Measurements from ENCODE around the gene GABRE.

The GABRE gene

GRCh38 chrX:151988706-151989299, 14.3 kb upstream of the GABRE start:
- no peak for DNase-seq (ENCODE audit: low read depth)
- TF ChIP-seq CTCF (conservative IDR thresholded peaks at IDR 0.05; ENCODE audit: low read length), result no peak
- H3K4me3 ChIP-seq (ENCODE audit: low read length), result no peak overlapping the region

- H3K4me3 ChIP-seq (ENCODE audit: low read length), result no peak overlapping the region
- no peak for TF ChIP-seq CTCF (conservative IDR thresholded peaks at IDR 0.05; ENCODE audit: low read length)
- no peak for DNase-seq (ENCODE audit: low read depth)
These were observed 12.6 kb upstream of the GABRE start for GRCh38 chrX:151987108-151987507.

GRCh38 chrX:151985955-151986354, 11.5 kb upstream of the GABRE start:
- no peak overlapping the region for H3K4me3 ChIP-seq (ENCODE audit: low read length)
- no peak for TF ChIP-seq CTCF (conservative IDR thresholded peaks at IDR 0.05; ENCODE audit: low read length)
- peak; percentile 69 for DNase-seq (ENCODE audit: low read depth)

GRCh38 chrX:151985531-151985930, 11.1 kb upstream of the GABRE start:
- H3K4me3 ChIP-seq (ENCODE audit: low read length), result no peak overlapping the region
- no peak for TF ChIP-seq CTCF (conservative IDR thresholded peaks at IDR 0.05; ENCODE audit: low read length)
- DNase-seq (ENCODE audit: low read depth), result no peak

- no peak for DNase-seq (ENCODE audit: low read depth)
- no peak overlapping the region for H3K4me3 ChIP-seq (ENCODE audit: low read length)
These were observed 10.4 kb upstream of the GABRE start for GRCh38 chrX:151984902-151985301.

GRCh38 chrX:151984328-151984727, 9.9 kb upstream of the GABRE start:
- no peak for TF ChIP-seq CTCF (conservative IDR thresholded peaks at IDR 0.05; ENCODE audit: low read length)
- H3K4me3 ChIP-seq (ENCODE audit: low read length), result no peak overlapping the region
- DNase-seq (ENCODE audit: low read depth), result peak; percentile 89

More at GRCh38 chrX:151984902-151985301, 10.4 kb upstream of the GABRE start:
- no peak for TF ChIP-seq CTCF (conservative IDR thresholded peaks at IDR 0.05; ENCODE audit: low read length)

GRCh38 chrX:151983186-151983585, 8.7 kb upstream of the GABRE start:
- no peak overlapping the region for H3K4me3 ChIP-seq (ENCODE audit: low read length)
- no peak for TF ChIP-seq CTCF (conservative IDR thresholded peaks at IDR 0.05; ENCODE audit: low read length)
- DNase-seq (ENCODE audit: low read depth), result no peak
